SHP77 treated with DMSO at 0.1 percent for 48 hours (cell line): Measurements from ENCODE around the gene EVI5L.

Experiments used
- DNase-seq: peaks from one replicate; lab custom pipeline; 2025; lab: John Stamatoyannopoulos, UW

The EVI5L gene

GRCh38 chr19:7860714-7861618 is 30.9 kb downstream of the EVI5L start:
- no peak for DNase-seq

- no peak for DNase-seq
Measured at GRCh38 chr19:7861619-7862412, 31.8 kb downstream of the EVI5L start.

- DNase-seq, result no peak
Measured at GRCh38 chr19:7862413-7862951, 32.5 kb downstream of the EVI5L start.

GRCh38 chr19:7863157-7863970 is 33.3 kb downstream of the EVI5L start:
- no peak for DNase-seq

GRCh38 chr19:7863971-7864689 is 34.1 kb downstream of the EVI5L start:
- no peak for DNase-seq

- no peak for DNase-seq
Measured at GRCh38 chr19:7864690-7865074, 34.7 kb downstream of the EVI5L start.

GRCh38 chr19:7865262-7865911 is 35.4 kb downstream of the EVI5L start:
- DNase-seq, result no peak

- no peak for DNase-seq
Measured at GRCh38 chr19:7866399-7867091, 36.5 kb downstream of the EVI5L start.

GRCh38 chr19:7867092-7867844 is 37.2 kb downstream of the EVI5L start:
- no peak for DNase-seq

GRCh38 chr19:7868326-7868670 is 38.3 kb downstream of the EVI5L start:
- DNase-seq, result no peak

GRCh38 chr19:7868671-7869452 is 38.8 kb downstream of the EVI5L start:
- DNase-seq, result no peak

- no peak for DNase-seq
Measured at GRCh38 chr19:7869453-7869909, 39.5 kb downstream of the EVI5L start.

GRCh38 chr19:7869910-7870511 is 40.0 kb downstream of the EVI5L start:
- DNase-seq, result no peak

GRCh38 chr19:7870571-7871436 is 40.8 kb downstream of the EVI5L start:
- no peak for DNase-seq

- peak; percentile 52 for DNase-seq
Measured at GRCh38 chr19:7871437-7872305, 41.7 kb downstream of the EVI5L start.
